Heart left ventricle (tissue), 13 donors: ENCODE data around the gene PDE4DIP.
"Not testable (repeated sequence)": the region's sequence is repeated elsewhere in the genome, so short reads cannot be mapped to it uniquely, and the experiment has no call there.

Source experiments
- POLR2A ChIP-seq, 2 donors: fragments of 450-650 bp; IDR thresholded peaks; one replicate each; pipeline ENCODE4 v1.6.1; 2017; ENCODE audit warnings: antibody characterized with exemption in 2 of 2, mild to moderate bottlenecking in 2 of 2, moderate library complexity in 2 of 2
- TF ChIP-seq, protein P1 (sequence below), 12 donors: fragments of 200-600 bp; sonication (generic) in 4 of 12; IDR thresholded peaks; one replicate each; pipeline versions ENCODE4 v1.5.0 to v1.8.0; 2018 to 2022; ENCODE audit warnings: antibody characterized with exemption in 12 of 12, mild to moderate bottlenecking in 5 of 12
- donor health status: ischemic (EF 13 %, LVEDD 7.1; RV severe dilation, severe dysfunction).
- donor health status: DM: no; HTN: yes; CAD: no.
- donor health status: DM: no; HTN: no; CAD: no.
- donor health status: ischemic (EF 25% LVEDD 6.9; RV normal size, moderate dysfunction).
- donor health status: ischemic (EF 25% LVEDD 5.7; RV mildly dilated, moderate dysfunction).
- donor health status: ischemic (EF 35%, LVEDD 5.7; RV mildly dilated, moderate dysfunction).
- donor health status: nonischemic (EF 11% LVEDD 7.7; RV severe dilation, severe dysfunction).
- donor health status: DM: yes; HTN: yes; CAD: no.
- donor health status: PGD.
- donor health status: ischemic (EF 29% LVEDD 5.4; RV normal size, mild dysfunction).
- donor health status: nonischemic (EF 23%, LVEDD 6.1; RV moderate dilation, normal function).

DNA sequence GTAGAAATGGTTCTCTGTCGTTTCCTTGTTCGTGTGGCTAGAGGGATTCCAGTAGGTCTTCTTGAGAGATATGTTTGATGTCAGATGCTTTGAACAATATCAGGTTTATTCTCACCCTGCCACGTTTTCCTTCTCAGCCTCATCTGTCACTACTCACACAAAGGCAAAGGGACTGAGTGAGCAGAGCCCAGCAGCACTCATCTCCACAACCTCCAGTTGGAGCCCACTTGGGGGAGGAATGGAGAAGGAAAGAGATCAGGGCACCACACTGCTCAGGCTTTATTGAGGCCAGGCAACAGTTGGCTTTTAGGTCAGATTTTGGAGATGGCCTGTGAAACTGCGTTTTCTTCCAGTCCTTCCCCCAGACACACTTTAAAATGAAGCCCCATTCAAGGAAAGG is 840 bp downstream of the PDE4DIP start:
- TF ChIP-seq, protein P1, sequence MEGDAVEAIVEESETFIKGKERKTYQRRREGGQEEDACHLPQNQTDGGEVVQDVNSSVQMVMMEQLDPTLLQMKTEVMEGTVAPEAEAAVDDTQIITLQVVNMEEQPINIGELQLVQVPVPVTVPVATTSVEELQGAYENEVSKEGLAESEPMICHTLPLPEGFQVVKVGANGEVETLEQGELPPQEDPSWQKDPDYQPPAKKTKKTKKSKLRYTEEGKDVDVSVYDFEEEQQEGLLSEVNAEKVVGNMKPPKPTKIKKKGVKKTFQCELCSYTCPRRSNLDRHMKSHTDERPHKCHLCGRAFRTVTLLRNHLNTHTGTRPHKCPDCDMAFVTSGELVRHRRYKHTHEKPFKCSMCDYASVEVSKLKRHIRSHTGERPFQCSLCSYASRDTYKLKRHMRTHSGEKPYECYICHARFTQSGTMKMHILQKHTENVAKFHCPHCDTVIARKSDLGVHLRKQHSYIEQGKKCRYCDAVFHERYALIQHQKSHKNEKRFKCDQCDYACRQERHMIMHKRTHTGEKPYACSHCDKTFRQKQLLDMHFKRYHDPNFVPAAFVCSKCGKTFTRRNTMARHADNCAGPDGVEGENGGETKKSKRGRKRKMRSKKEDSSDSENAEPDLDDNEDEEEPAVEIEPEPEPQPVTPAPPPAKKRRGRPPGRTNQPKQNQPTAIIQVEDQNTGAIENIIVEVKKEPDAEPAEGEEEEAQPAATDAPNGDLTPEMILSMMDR (IDR thresholded peaks at IDR 0.05) = not testable (repeated sequence)
- TF ChIP-seq POLR2A (IDR thresholded peaks at IDR 0.05) = not testable (repeated sequence)
